ENCODE measurements around the gene CD300A.

- no peak for TF ChIP-seq POLR2AphosphoS5 (IDR thresholded peaks at IDR 0.05; ENCODE audit: insufficient read depth, low read depth, low read length)
- no peak for TF ChIP-seq CTCF (IDR thresholded peaks at IDR 0.05; ENCODE audit: extremely low read depth in 1 of 2, insufficient read depth in 1 of 2, low read depth in 1 of 2, low read length in 2 of 2)
- TF ChIP-seq JUN (IDR thresholded peaks at IDR 0.05; ENCODE audit: borderline replicate concordance, insufficient read depth, insufficient read length, low read depth) = no peak
These were observed 54.5 kb downstream of the CD300A start for GRCh38 chr17:74520790-74521480.

Data from endothelial cell of umbilical vein (primary cell).